HEK293 (cell line): Measurements from ENCODE around the gene IFNL4.

Source experiments
- CTCF ChIA-PET: fragments of 350-600 bp; formaldehyde crosslinking; extraction: SDS; loops from one replicate; lab custom pipeline; 2021; ENCODE audit warnings: antibody characterized with exemption; lab: Yijun Ruan, JAX
- POLR2A ChIA-PET: fragments of 300-600 bp; formaldehyde crosslinking; extraction: SDS; loops from one replicate; lab custom pipeline; 2020; ENCODE audit warnings: antibody characterized with exemption, inconsistent platforms; lab: Yijun Ruan, JAX
- H3K27ac ChIP-seq: fragments of 200-500 bp; sonication (Bioruptor generic); 2 replicates; pipeline ENCODE4 v1.5.1; 2014; ENCODE audit warnings: low read depth, low read length, control low read depth, inconsistent platforms; ENCODE audit errors: extremely low read depth
- H3K36me3 ChIP-seq, 2 experiments: fragments of 200-500 bp in 1 of 2; sonication (Bioruptor generic) in 1 of 2; 1 replicate in 1 of 2; 2 replicates in 1 of 2; pipeline ENCODE4 v1.5.1; 2014 to 2017; ENCODE audit warnings: inconsistent platforms in 2 of 2, low read length in 2 of 2; ENCODE audit not compliant: control insufficient read depth in 2 of 2, insufficient read depth in 1 of 2
- H3K4me1 ChIP-seq: fragments of 200-500 bp; sonication (Bioruptor generic); 2 replicates; pipeline ENCODE4 v1.5.1; 2014; ENCODE audit warnings: mild to moderate bottlenecking, low read length, inconsistent platforms; ENCODE audit not compliant: control insufficient read depth, insufficient read depth
- H3K4me3 ChIP-seq: 2 replicates; pipeline ENCODE4 v1.5.1; 2011; ENCODE audit warnings: low read depth, mild to moderate bottlenecking, control low read depth, low read length, moderate library complexity
- H3K9me3 ChIP-seq: fragments of 200-500 bp; sonication (Bioruptor generic); 2 replicates; pipeline ENCODE4 v1.5.1; 2014; ENCODE audit warnings: low read depth, low read length, inconsistent platforms; ENCODE audit not compliant: control insufficient read depth, insufficient read depth
- GLI2 ChIP-seq: fragments of 450-650 bp; formaldehyde crosslinking; IDR thresholded peaks from 2 replicates; pipeline ENCODE4; 2017; ENCODE audit warnings: missing biosample characterization, missing genetic modification characterization, low read depth, borderline replicate concordance
- GLIS2 ChIP-seq: fragments of 450-650 bp; formaldehyde crosslinking; IDR thresholded peaks from 2 replicates; pipeline ENCODE4 v1.5.1; 2016; ENCODE audit warnings: missing biosample characterization, missing genetic modification characterization
- MYNN ChIP-seq: fragments of 450-650 bp; formaldehyde crosslinking; IDR thresholded peaks from 2 replicates; pipeline ENCODE4 v1.5.1; 2016; ENCODE audit warnings: missing biosample characterization, missing genetic modification characterization, borderline replicate concordance
- MZF1 ChIP-seq: fragments of 450-650 bp; formaldehyde crosslinking; IDR thresholded peaks from 2 replicates; pipeline ENCODE4 v1.5.1; 2017; ENCODE audit warnings: missing biosample characterization, missing genetic modification characterization, borderline replicate concordance
- OSR2 ChIP-seq: fragments of 450-650 bp; formaldehyde crosslinking; IDR thresholded peaks from 2 replicates; pipeline ENCODE4 v1.5.1; 2016; ENCODE audit warnings: missing biosample characterization, missing genetic modification characterization
- PRDM10 ChIP-seq: fragments of 450-650 bp; formaldehyde crosslinking; IDR thresholded peaks from 2 replicates; pipeline ENCODE4 v1.5.1; 2016; ENCODE audit warnings: missing biosample characterization, missing genetic modification characterization
- TRIM28 ChIP-seq: IDR thresholded peaks from 2 replicates; pipeline ENCODE4 v1.6.1; 2011; ENCODE audit warnings: low read length, control low read depth, borderline replicate concordance
- ZBTB8A ChIP-seq: fragments of 450-650 bp; formaldehyde crosslinking; IDR thresholded peaks from 2 replicates; pipeline ENCODE4 v1.5.1; 2016; ENCODE audit warnings: missing biosample characterization, missing genetic modification characterization
- ZFP69B ChIP-seq: fragments of 450-650 bp; formaldehyde crosslinking; IDR thresholded peaks from 2 replicates; pipeline ENCODE4 v1.5.1; 2016; ENCODE audit warnings: missing biosample characterization, missing genetic modification characterization
- ZNF211 ChIP-seq: fragments of 450-650 bp; formaldehyde crosslinking; IDR thresholded peaks from 2 replicates; pipeline ENCODE4 v1.5.1; 2016; ENCODE audit warnings: low read depth, missing biosample characterization, missing genetic modification characterization
- ZNF311 ChIP-seq: fragments of 450-650 bp; formaldehyde crosslinking; IDR thresholded peaks from 2 replicates; pipeline ENCODE4 v1.5.1; 2017; ENCODE audit warnings: missing biosample characterization, missing genetic modification characterization, borderline replicate concordance
- ZNF398 ChIP-seq: fragments of 450-650 bp; formaldehyde crosslinking; IDR thresholded peaks from 2 replicates; pipeline ENCODE4 v1.5.1; 2017; ENCODE audit warnings: missing biosample characterization, missing genetic modification characterization
- ZNF514 ChIP-seq: fragments of 450-650 bp; formaldehyde crosslinking; IDR thresholded peaks from 2 replicates; pipeline ENCODE4 v1.5.1; 2016; ENCODE audit warnings: missing biosample characterization, missing genetic modification characterization
- ZNF529 ChIP-seq: fragments of 450-650 bp; formaldehyde crosslinking; IDR thresholded peaks from 2 replicates; pipeline ENCODE4 v1.5.1; 2017; ENCODE audit warnings: missing genetic modification characterization, missing biosample characterization; ENCODE audit not compliant: insufficient replicate concordance
- ZNF558 ChIP-seq: fragments of 450-650 bp; formaldehyde crosslinking; IDR thresholded peaks from 2 replicates; pipeline ENCODE4 v1.5.1; 2016; ENCODE audit warnings: missing biosample characterization, missing genetic modification characterization
- ZNF596 ChIP-seq: fragments of 450-650 bp; IDR thresholded peaks from 2 replicates; pipeline ENCODE4 v1.5.0; 2018; ENCODE audit warnings: missing biosample characterization, mild to moderate bottlenecking, missing genetic modification characterization, moderate library complexity
- ZNF692 ChIP-seq: fragments of 450-650 bp; formaldehyde crosslinking; IDR thresholded peaks from 2 replicates; pipeline ENCODE4 v1.5.1; 2016; ENCODE audit warnings: missing biosample characterization, missing genetic modification characterization
- ZNF768 ChIP-seq: fragments of 450-650 bp; formaldehyde crosslinking; IDR thresholded peaks from 2 replicates; pipeline ENCODE4 v1.5.1; 2018; ENCODE audit warnings: missing biosample characterization, mild to moderate bottlenecking, missing genetic modification characterization
- ZNF776 ChIP-seq: fragments of 450-650 bp; formaldehyde crosslinking; IDR thresholded peaks from 2 replicates; pipeline ENCODE4 v1.5.0; 2017; ENCODE audit warnings: missing biosample characterization, missing genetic modification characterization, borderline replicate concordance
- ZNF830 ChIP-seq: fragments of 450-650 bp; IDR thresholded peaks from 2 replicates; pipeline ENCODE4 v1.5.0; 2018; ENCODE audit warnings: missing biosample characterization, missing genetic modification characterization, low read depth, mild to moderate bottlenecking, moderate library complexity
- ZNF837 ChIP-seq: fragments of 450-650 bp; formaldehyde crosslinking; IDR thresholded peaks from 2 replicates; pipeline ENCODE4 v1.5.1; 2016; ENCODE audit warnings: missing biosample characterization, missing genetic modification characterization
- ZSCAN16 ChIP-seq: fragments of 450-650 bp; formaldehyde crosslinking; IDR thresholded peaks from 2 replicates; pipeline ENCODE4 v1.5.1; 2016; ENCODE audit warnings: missing biosample characterization, missing genetic modification characterization
- TF ChIP-seq, protein P1 (sequence below): fragments of 450-650 bp; IDR thresholded peaks from 2 replicates; pipeline ENCODE4 v1.5.1; 2018; ENCODE audit warnings: missing biosample characterization, mild to moderate bottlenecking, missing genetic modification characterization
- TF ChIP-seq, protein P2 (sequence below): fragments of 450-650 bp; formaldehyde crosslinking; IDR thresholded peaks from 2 replicates; pipeline ENCODE4 v1.5.1; 2016; ENCODE audit warnings: missing biosample characterization, missing genetic modification characterization, borderline replicate concordance

The IFNL4 gene

DNA sequence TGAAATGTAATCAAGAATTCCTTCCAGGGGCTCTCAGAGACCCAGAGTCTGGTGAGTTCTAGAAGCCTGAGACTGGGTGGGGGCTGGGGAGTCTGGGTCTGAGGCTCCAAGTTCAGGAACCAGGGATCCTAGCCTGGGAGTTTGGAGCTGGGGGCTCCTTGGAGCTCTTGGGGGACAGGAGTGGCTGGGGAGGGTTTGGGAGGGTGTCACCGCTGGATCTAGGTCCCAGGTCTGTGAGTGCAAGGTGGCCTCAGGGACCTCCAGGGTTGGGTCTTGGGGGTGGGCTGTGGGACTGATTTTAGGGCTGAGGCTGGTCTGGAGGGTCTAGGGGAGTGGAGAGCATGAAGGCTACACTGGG is 45.7 kb downstream of the IFNL4 start:
- CTCF ChIA-PET, result interaction anchor here (0.6 to 3.8 kb wide), 13 partner anchors 9 to 562 kb away, joined by 3 to 23 read pairs (median 4); partner anchors contain the start of gene FBXO17
- TF ChIP-seq, protein P1, sequence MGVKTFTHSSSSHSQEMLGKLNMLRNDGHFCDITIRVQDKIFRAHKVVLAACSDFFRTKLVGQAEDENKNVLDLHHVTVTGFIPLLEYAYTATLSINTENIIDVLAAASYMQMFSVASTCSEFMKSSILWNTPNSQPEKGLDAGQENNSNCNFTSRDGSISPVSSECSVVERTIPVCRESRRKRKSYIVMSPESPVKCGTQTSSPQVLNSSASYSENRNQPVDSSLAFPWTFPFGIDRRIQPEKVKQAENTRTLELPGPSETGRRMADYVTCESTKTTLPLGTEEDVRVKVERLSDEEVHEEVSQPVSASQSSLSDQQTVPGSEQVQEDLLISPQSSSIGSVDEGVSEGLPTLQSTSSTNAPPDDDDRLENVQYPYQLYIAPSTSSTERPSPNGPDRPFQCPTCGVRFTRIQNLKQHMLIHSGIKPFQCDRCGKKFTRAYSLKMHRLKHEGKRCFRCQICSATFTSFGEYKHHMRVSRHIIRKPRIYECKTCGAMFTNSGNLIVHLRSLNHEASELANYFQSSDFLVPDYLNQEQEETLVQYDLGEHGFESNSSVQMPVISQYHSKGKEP (tag by site-specific recombination), result no peak
- no peak for TF ChIP-seq ZNF514
- no peak for TF ChIP-seq ZNF830 (tag by site-specific recombination)
- no peak for TF ChIP-seq ZNF398 (tag by site-specific recombination)
- TF ChIP-seq ZNF211, result no peak
- no peak for TF ChIP-seq PRDM10 (tag by site-specific recombination)
- TF ChIP-seq ZNF692 (tag by site-specific recombination), result no peak
- TF ChIP-seq ZNF529 (tag by site-specific recombination), result no peak
- no peak for TF ChIP-seq ZSCAN16 (tag by site-specific recombination)
- TF ChIP-seq ZNF558 (tag by site-specific recombination), result no peak
- no peak for TF ChIP-seq TRIM28
- TF ChIP-seq ZNF596 (tag by site-specific recombination), result no peak
- TF ChIP-seq ZNF837 (tag by site-specific recombination), result no peak
- TF ChIP-seq ZFP69B (tag by site-specific recombination), result no peak
- TF ChIP-seq ZNF776 (tag by site-specific recombination), result no peak
- TF ChIP-seq MZF1 (tag by site-specific recombination), result no peak

DNA sequence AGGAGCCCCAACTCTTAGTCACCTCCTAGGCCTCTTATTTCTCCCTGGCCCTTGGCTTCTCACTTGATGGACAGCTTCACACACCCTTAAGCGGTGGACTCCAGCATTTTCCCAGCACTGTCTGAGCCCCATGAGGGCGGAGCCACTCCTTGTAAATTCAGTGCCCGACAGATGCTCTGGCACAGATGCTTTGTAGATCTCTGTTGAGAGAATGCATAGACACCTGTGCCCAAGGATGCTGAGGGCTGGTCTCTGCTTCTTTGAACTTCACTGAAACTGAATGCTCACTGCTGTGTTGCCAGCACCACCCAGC is 47.9 kb downstream of the IFNL4 start:
- Histone ChIP-seq H3K4me1 (peaks cover 10% of the 10 kb centered on the region), H3K4me3 (no peak overlapping the region), H3K9me3 (no peaks in the 10 kb centered on the region), H3K27ac (no peak overlapping the region), H3K36me3 (no peaks in the 10 kb centered on the region)
- CTCF ChIA-PET, result interaction anchor here (1.2 to 2.1 kb wide), 2 partner anchors 11 to 78 kb away, joined by 4 to 10 read pairs; no protein-coding TSS in a partner anchor
- POLR2A ChIA-PET, result no interaction called here
- TF ChIP-seq, protein P2, sequence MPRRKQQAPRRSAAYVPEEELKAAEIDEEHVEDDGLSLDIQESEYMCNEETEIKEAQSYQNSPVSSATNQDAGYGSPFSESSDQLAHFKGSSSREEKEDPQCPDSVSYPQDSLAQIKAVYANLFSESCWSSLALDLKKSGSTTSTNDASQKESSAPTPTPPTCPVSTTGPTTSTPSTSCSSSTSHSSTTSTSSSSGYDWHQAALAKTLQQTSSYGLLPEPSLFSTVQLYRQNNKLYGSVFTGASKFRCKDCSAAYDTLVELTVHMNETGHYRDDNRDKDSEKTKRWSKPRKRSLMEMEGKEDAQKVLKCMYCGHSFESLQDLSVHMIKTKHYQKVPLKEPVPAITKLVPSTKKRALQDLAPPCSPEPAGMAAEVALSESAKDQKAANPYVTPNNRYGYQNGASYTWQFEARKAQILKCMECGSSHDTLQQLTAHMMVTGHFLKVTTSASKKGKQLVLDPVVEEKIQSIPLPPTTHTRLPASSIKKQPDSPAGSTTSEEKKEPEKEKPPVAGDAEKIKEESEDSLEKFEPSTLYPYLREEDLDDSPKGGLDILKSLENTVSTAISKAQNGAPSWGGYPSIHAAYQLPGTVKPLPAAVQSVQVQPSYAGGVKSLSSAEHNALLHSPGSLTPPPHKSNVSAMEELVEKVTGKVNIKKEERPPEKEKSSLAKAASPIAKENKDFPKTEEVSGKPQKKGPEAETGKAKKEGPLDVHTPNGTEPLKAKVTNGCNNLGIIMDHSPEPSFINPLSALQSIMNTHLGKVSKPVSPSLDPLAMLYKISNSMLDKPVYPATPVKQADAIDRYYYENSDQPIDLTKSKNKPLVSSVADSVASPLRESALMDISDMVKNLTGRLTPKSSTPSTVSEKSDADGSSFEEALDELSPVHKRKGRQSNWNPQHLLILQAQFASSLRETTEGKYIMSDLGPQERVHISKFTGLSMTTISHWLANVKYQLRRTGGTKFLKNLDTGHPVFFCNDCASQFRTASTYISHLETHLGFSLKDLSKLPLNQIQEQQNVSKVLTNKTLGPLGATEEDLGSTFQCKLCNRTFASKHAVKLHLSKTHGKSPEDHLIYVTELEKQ (tag by site-specific recombination), result no peak
- TF ChIP-seq ZSCAN16 (tag by site-specific recombination), result no peak
- no peak for TF ChIP-seq GLI2
- no peak for TF ChIP-seq MYNN (tag by site-specific recombination)
- no peak for TF ChIP-seq OSR2 (tag by site-specific recombination)
- no peak for TF ChIP-seq ZBTB8A
- TF ChIP-seq ZNF768 (tag by site-specific recombination), result no peak
- TF ChIP-seq ZNF311 (tag by site-specific recombination), result no peak
- no peak for TF ChIP-seq GLIS2 (tag by site-specific recombination)

More for the DNA sequence above, 45.7 kb downstream of the IFNL4 start:
- Histone ChIP-seq H3K36me3 (no peaks in the 10 kb centered on the region), H3K4me3 (no peak overlapping the region), H3K9me3 (no peaks in the 10 kb centered on the region), H3K27ac (no peak overlapping the region), H3K4me1 (peaks cover 10% of the 10 kb centered on the region)
- POLR2A ChIA-PET, result interaction anchor here (0.8 kb wide), 1 partner anchor 9 kb away, joined by 9 read pairs; no protein-coding TSS in a partner anchor
